ENCODE data around the gene ADGRB2.
A peak's percentile ranks its signal among the peaks of the same experiment; 100 is the strongest.

The ADGRB2 gene

GRCh38 chr1:31793586-31794285, 29.6 kb upstream of the ADGRB2 start:
- DNase-seq (ENCODE audit: low spot score): no peak

GRCh38 chr1:31793086-31793485, 28.9 kb upstream of the ADGRB2 start:
- DNase-seq (ENCODE audit: low spot score): no peak

- DNase-seq (ENCODE audit: low spot score): no peak
Measured at GRCh38 chr1:31792541-31792940, 28.4 kb upstream of the ADGRB2 start.

- DNase-seq (ENCODE audit: low spot score): no peak
Measured at GRCh38 chr1:31792116-31792515, 28.0 kb upstream of the ADGRB2 start.

GRCh38 chr1:31791131-31791858, 27.2 kb upstream of the ADGRB2 start:
- DNase-seq (ENCODE audit: low spot score): no peak

- no peak for DNase-seq (ENCODE audit: low spot score)
Measured at GRCh38 chr1:31790641-31791091, 26.5 kb upstream of the ADGRB2 start.

- DNase-seq (ENCODE audit: low spot score): no peak
Measured at GRCh38 chr1:31790140-31790539, 26.0 kb upstream of the ADGRB2 start.

GRCh38 chr1:31789259-31790065, 25.3 kb upstream of the ADGRB2 start:
- DNase-seq (ENCODE audit: low spot score): peak; percentile 96

- no peak for DNase-seq (ENCODE audit: low spot score)
Measured at GRCh38 chr1:31788825-31789256, 24.7 kb upstream of the ADGRB2 start.

GRCh38 chr1:31788138-31788824, 24.1 kb upstream of the ADGRB2 start:
- peak; percentile 93 for DNase-seq (ENCODE audit: low spot score)

GRCh38 chr1:31787786-31788137, 23.6 kb upstream of the ADGRB2 start:
- no peak for DNase-seq (ENCODE audit: low spot score)

GRCh38 chr1:31787261-31787660, 23.1 kb upstream of the ADGRB2 start:
- no peak for DNase-seq (ENCODE audit: low spot score)

GRCh38 chr1:31786366-31787060, 22.4 kb upstream of the ADGRB2 start:
- no peak for DNase-seq (ENCODE audit: low spot score)

- no peak for DNase-seq (ENCODE audit: low spot score)
Measured at GRCh38 chr1:31785947-31786290, 21.8 kb upstream of the ADGRB2 start.

- DNase-seq (ENCODE audit: low spot score): peak; percentile 83
Measured at GRCh38 chr1:31785020-31785946, 21.1 kb upstream of the ADGRB2 start.

- no peak for DNase-seq (ENCODE audit: low spot score)
Measured at GRCh38 chr1:31784356-31785019, 20.3 kb upstream of the ADGRB2 start.

- no peak for DNase-seq (ENCODE audit: low spot score)
Measured at GRCh38 chr1:31783846-31784245, 19.7 kb upstream of the ADGRB2 start.

- no peak for DNase-seq (ENCODE audit: low spot score)
Measured at GRCh38 chr1:31782421-31783410, 18.6 kb upstream of the ADGRB2 start.

All from germinal center (tissue), 1 donor.